Neural cell (in vitro differentiated cells): Measurements from ENCODE around the gene AFAP1. TPM values are rescaled to one million over a fixed set of nuclear protein-coding genes. Genes with fewer than 3 reads are reported as not detected.

Experiments
- H2AFZ ChIP-seq: fragments of 200-600, 300-800 bp; sonication (generic), shearing (Covaris generic); 2 replicates; pipeline ENCODE4 v1.6.0; 2014; ENCODE audit warnings: low read depth, mild to moderate bottlenecking, antibody characterized with exemption, low read length, moderate library complexity
- H3F3A ChIP-seq: fragments of 200-600 bp; shearing (Covaris generic); 2 replicates; pipeline ENCODE4 v1.6.1; 2016; ENCODE audit warnings: mild to moderate bottlenecking, moderate library complexity, mixed read lengths, antibody characterized with exemption, low read length; ENCODE audit not compliant: insufficient read depth, poor library complexity, severe bottlenecking
- H3K27ac ChIP-seq: fragments of 200-600, 300-800 bp; sonication (generic), shearing (Covaris generic); 2 replicates; pipeline ENCODE4 v1.5.1; 2014; ENCODE audit warnings: mild to moderate bottlenecking, low read length, moderate library complexity
- H3K27me3 ChIP-seq: fragments of 300-800, 200-600 bp; sonication (generic), shearing (Covaris generic); 2 replicates; pipeline ENCODE4 v1.6.0; 2014; ENCODE audit warnings: mild to moderate bottlenecking, low read depth, low read length, moderate library complexity; ENCODE audit not compliant: insufficient read depth
- H3K36me3 ChIP-seq: fragments of 300-800, 200-600 bp; sonication (generic), shearing (Covaris generic); 2 replicates; pipeline ENCODE4 v1.5.1; 2014; ENCODE audit warnings: mild to moderate bottlenecking, antibody characterized with exemption, low read length, moderate library complexity; ENCODE audit not compliant: insufficient read depth
- H3K4me2 ChIP-seq: fragments of 300-800, 200-600 bp; sonication (generic), shearing (Covaris generic); 2 replicates; pipeline ENCODE4 v1.6.0; 2014; ENCODE audit warnings: mild to moderate bottlenecking, low read length
- H3K4me3 ChIP-seq: fragments of 300-800, 200-600 bp; sonication (generic), shearing (Covaris generic); 2 replicates; pipeline ENCODE4 v1.5.1; 2014; ENCODE audit warnings: mild to moderate bottlenecking, low read length, moderate library complexity
- H3K79me2 ChIP-seq: fragments of 200-600 bp; shearing (Covaris generic); replicated peaks from 2 replicates; pipeline ENCODE4 v1.6.0; 2014; ENCODE audit warnings: mild to moderate bottlenecking, low read length, moderate library complexity; ENCODE audit not compliant: insufficient read depth
- H3K9ac ChIP-seq: fragments of 300-800, 200-600 bp; sonication (generic), shearing (Covaris generic); 2 replicates; pipeline ENCODE4 v1.6.1; 2016; ENCODE audit warnings: mild to moderate bottlenecking, low read length, mixed read lengths
- H3K9me2 ChIP-seq: fragments of 200-600 bp; shearing (Covaris generic); 2 replicates; pipeline ENCODE4 v1.6.1; 2016; ENCODE audit warnings: mild to moderate bottlenecking, low read length, mixed read lengths; ENCODE audit not compliant: insufficient read depth
- H3K9me3 ChIP-seq: fragments of 200-600, 300-800 bp; sonication (generic), shearing (Covaris generic); 2 replicates; pipeline ENCODE4 v1.6.1; 2016; ENCODE audit warnings: mild to moderate bottlenecking, mixed run types, low read length, moderate library complexity, mixed read lengths
- H4K20me1 ChIP-seq: fragments of 200-600 bp; shearing (Covaris generic); 2 replicates; pipeline ENCODE4 v1.6.1; 2016; ENCODE audit warnings: mild to moderate bottlenecking, mixed run types; ENCODE audit not compliant: insufficient read depth
- EP300 ChIP-seq: fragments of 450-650 bp; conservative IDR thresholded peaks from 2 replicates; pipeline ENCODE4 v1.6.1; 2014; ENCODE audit warnings: antibody characterized with exemption, mild to moderate bottlenecking, moderate library complexity; ENCODE audit not compliant: poor library complexity, severe bottlenecking
- EZH2 ChIP-seq: fragments of 200-600, 300-800 bp; shearing (Covaris generic), sonication (generic); IDR thresholded peaks from 2 replicates; pipeline ENCODE4 v1.6.1; 2014; ENCODE audit warnings: antibody characterized with exemption, low read length, borderline replicate concordance, mild to moderate bottlenecking; ENCODE audit not compliant: insufficient read depth, poor library complexity, severe bottlenecking
- MXI1 ChIP-seq: fragments of 450-650 bp; conservative IDR thresholded peaks from 2 replicates; pipeline ENCODE4 v1.6.1; 2014; ENCODE audit warnings: antibody characterized with exemption, mild to moderate bottlenecking; ENCODE audit not compliant: poor library complexity, severe bottlenecking
- POLR2AphosphoS5 ChIP-seq: IDR thresholded peaks from 2 replicates; pipeline ENCODE4 v1.6.1; 2012
- RAD21 ChIP-seq: fragments of 450-650 bp; conservative IDR thresholded peaks from 2 replicates; pipeline ENCODE4 v1.6.1; 2014; ENCODE audit warnings: antibody characterized with exemption, mild to moderate bottlenecking, moderate library complexity
- SMC3 ChIP-seq: fragments of 450-650 bp; conservative IDR thresholded peaks from 2 replicates; pipeline ENCODE4 v1.6.1; 2014; ENCODE audit warnings: antibody characterized with exemption, mild to moderate bottlenecking, moderate library complexity; ENCODE audit not compliant: poor library complexity
- TAF1 ChIP-seq: IDR thresholded peaks from 2 replicates; pipeline ENCODE4 v1.6.1; 2012; ENCODE audit warnings: low read depth
- polyA plus RNA-seq: library from polyadenylated mRNA; depleted of rRNA; stranded (reverse); fragments of >200 nt; gene quantifications from 2 replicates; pipeline ENCODE4 v1.2.3, GENCODE V29; 2014
- TF ChIP-seq, protein P1 (sequence below): IDR thresholded peaks from 2 replicates; pipeline ENCODE4 v1.6.1; 2012; ENCODE audit warnings: borderline replicate concordance
- TF ChIP-seq, protein P2 (sequence below): fragments of 450-650 bp; IDR thresholded peaks from 2 replicates; pipeline ENCODE4 v1.5.1; 2014; ENCODE audit warnings: antibody characterized with exemption, mild to moderate bottlenecking, moderate library complexity; ENCODE audit not compliant: poor library complexity, severe bottlenecking

Gene AFAP1
- polyA plus RNA-seq, 1 donor from 2014 or later = 38.9 TPM

DNA sequence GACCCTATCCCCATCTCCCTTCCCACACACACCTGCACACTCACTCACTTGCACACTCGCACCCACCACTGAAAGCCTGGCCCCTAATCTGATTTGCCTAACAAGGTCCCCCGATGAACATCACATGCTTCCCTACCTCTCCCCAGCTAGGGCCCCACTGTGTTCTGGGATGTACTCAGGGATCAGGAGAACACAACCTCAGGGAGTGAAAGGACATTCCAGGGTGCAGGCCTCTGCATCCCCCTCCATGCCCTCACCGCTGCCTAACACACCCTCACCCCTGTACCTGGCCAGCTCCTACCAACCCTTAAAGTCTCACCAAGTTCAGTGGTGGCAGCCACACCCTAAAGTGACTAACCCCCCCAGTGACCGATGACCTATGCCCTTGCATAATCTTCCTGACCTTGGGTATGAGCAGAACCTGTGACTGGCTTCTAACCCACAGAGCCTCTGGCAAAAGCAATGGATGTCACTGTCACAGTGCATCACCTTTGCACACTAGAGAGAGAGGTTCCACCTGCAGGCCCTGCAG is 2.4 kb upstream of the AFAP1 start:
- TF ChIP-seq EZH2 = no peak
- TF ChIP-seq, protein P1, sequence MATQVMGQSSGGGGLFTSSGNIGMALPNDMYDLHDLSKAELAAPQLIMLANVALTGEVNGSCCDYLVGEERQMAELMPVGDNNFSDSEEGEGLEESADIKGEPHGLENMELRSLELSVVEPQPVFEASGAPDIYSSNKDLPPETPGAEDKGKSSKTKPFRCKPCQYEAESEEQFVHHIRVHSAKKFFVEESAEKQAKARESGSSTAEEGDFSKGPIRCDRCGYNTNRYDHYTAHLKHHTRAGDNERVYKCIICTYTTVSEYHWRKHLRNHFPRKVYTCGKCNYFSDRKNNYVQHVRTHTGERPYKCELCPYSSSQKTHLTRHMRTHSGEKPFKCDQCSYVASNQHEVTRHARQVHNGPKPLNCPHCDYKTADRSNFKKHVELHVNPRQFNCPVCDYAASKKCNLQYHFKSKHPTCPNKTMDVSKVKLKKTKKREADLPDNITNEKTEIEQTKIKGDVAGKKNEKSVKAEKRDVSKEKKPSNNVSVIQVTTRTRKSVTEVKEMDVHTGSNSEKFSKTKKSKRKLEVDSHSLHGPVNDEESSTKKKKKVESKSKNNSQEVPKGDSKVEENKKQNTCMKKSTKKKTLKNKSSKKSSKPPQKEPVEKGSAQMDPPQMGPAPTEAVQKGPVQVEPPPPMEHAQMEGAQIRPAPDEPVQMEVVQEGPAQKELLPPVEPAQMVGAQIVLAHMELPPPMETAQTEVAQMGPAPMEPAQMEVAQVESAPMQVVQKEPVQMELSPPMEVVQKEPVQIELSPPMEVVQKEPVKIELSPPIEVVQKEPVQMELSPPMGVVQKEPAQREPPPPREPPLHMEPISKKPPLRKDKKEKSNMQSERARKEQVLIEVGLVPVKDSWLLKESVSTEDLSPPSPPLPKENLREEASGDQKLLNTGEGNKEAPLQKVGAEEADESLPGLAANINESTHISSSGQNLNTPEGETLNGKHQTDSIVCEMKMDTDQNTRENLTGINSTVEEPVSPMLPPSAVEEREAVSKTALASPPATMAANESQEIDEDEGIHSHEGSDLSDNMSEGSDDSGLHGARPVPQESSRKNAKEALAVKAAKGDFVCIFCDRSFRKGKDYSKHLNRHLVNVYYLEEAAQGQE = no peak
- TF ChIP-seq EP300 = no peak
- TF ChIP-seq TAF1 = no peak
- TF ChIP-seq SMC3 = no peak
- TF ChIP-seq, protein P2, sequence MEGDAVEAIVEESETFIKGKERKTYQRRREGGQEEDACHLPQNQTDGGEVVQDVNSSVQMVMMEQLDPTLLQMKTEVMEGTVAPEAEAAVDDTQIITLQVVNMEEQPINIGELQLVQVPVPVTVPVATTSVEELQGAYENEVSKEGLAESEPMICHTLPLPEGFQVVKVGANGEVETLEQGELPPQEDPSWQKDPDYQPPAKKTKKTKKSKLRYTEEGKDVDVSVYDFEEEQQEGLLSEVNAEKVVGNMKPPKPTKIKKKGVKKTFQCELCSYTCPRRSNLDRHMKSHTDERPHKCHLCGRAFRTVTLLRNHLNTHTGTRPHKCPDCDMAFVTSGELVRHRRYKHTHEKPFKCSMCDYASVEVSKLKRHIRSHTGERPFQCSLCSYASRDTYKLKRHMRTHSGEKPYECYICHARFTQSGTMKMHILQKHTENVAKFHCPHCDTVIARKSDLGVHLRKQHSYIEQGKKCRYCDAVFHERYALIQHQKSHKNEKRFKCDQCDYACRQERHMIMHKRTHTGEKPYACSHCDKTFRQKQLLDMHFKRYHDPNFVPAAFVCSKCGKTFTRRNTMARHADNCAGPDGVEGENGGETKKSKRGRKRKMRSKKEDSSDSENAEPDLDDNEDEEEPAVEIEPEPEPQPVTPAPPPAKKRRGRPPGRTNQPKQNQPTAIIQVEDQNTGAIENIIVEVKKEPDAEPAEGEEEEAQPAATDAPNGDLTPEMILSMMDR = no peak
- TF ChIP-seq RAD21 = no peak
- TF ChIP-seq MXI1 = no peak
- no peak for TF ChIP-seq POLR2AphosphoS5
- no peak overlapping the region for H2AFZ ChIP-seq

DNA sequence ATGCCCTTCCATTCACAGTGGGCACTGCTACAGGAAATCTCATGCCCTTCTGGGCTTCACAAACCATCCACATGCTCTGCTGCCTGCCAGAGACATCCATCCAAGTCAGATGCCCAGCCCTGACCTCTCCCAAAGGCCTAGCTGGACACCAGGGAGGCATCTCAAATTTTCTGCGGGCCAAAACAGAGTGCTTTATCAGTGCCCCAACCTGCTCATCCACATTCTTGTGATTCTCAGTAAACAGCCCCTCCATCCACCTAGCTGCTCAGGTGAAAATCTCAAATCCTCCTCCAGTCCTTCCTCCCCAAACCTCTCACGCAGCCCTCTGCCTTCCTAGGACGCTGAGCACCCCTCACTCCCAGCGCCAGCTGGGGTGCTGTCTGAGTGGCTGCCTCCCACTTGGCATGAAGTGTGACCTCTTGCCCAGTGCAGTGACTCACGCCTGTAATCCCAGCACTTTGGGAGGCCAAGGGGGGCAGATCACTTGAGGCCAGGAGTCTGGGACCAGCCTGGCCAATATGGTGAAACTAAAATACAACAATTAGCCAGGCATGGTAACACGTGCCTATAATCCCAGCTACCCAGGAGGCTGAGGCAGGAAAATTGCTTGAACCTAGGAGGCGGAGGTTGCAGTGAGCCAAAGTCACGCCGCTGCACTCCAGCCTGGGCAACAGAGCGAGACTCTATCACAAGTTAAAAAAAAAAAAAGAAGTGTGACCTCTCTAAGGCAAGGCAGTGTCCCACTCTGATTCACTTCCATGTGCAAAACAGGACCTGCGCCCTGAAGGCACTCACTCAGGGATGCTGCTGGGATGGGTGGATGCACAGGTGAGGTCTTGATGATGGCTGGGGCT is 1.7 kb upstream of the AFAP1 start:
- no peak for TF ChIP-seq POLR2AphosphoS5
- TF ChIP-seq, protein P2 = no peak
- TF ChIP-seq EP300 = no peak
- TF ChIP-seq, protein P1 = no peak
- TF ChIP-seq TAF1 = no peak
- TF ChIP-seq RAD21 = no peak
- TF ChIP-seq SMC3 = no peak
- TF ChIP-seq MXI1 = no peak
- TF ChIP-seq EZH2 = no peak

More for the DNA sequence above, 2.4 kb upstream of the AFAP1 start:
- H3K9ac ChIP-seq = no peak overlapping the region
- peaks cover 20% of the 10 kb centered on the region for H3K79me2 ChIP-seq
- H3K4me2 ChIP-seq = no peak overlapping the region
- no peaks in the 10 kb centered on the region for H3K27me3 ChIP-seq
- H3K27ac ChIP-seq = no peak overlapping the region
- H3K9me3 ChIP-seq = no peaks in the 10 kb centered on the region
- H3K9me2 ChIP-seq = no peaks in the 10 kb centered on the region
- H3K4me3 ChIP-seq = no peak overlapping the region
- no peaks in the 10 kb centered on the region for H3K36me3 ChIP-seq
- H4K20me1 ChIP-seq = peaks cover 13% of the 10 kb centered on the region
- H3F3A ChIP-seq = no peaks in the 10 kb centered on the region

More for the DNA sequence above, 1.7 kb upstream of the AFAP1 start:
- no peaks in the 10 kb centered on the region for H3K36me3 ChIP-seq
- H3K4me3 ChIP-seq = no peak overlapping the region
- no peaks in the 10 kb centered on the region for H3K9me2 ChIP-seq
- H4K20me1 ChIP-seq = peaks cover 16% of the 10 kb centered on the region
- H3K79me2 ChIP-seq = peaks cover 27% of the 10 kb centered on the region
- H3F3A ChIP-seq = no peaks in the 10 kb centered on the region
- no peak overlapping the region for H3K9ac ChIP-seq
- H2AFZ ChIP-seq = no peak overlapping the region
- no peaks in the 10 kb centered on the region for H3K9me3 ChIP-seq
- H3K27me3 ChIP-seq = no peaks in the 10 kb centered on the region
- H3K27ac ChIP-seq = no peak overlapping the region
- H3K4me2 ChIP-seq = no peak overlapping the region
